GM13977 (cell line): ENCODE data around the gene ARID4B.
"Not testable (repeated sequence)": the region's sequence is repeated elsewhere in the genome, so short reads cannot be mapped to it uniquely, and the experiment has no call there.

Source experiments
- DNase-seq: peaks from one replicate; pipeline ENCODE4 v3.0.0; 2012; ENCODE audit warnings: low spot score
- CTCF ChIP-seq: IDR thresholded peaks from 2 replicates; pipeline ENCODE4 v1.5.1; 2012; ENCODE audit warnings: mild to moderate bottlenecking, control low read depth; ENCODE audit not compliant: insufficient read depth; ENCODE audit errors: extremely low read depth, missing control alignments
- in situ Hi-C: fragments of 300-500 bp; cut with MboI; formaldehyde crosslinking; loops from one replicate; pipeline ENCODE4 v1.12.0; 2022; ENCODE audit warnings: low sequenced_read_pairs, low pct_unique_long_range_greater_than_20kb, mixed read lengths, inconsistent platforms; ENCODE audit not compliant: unreplicated experiment

The ARID4B gene

GRCh38 chr1:235289859-235290739, 37.9 kb downstream of the ARID4B start:
- no peak for TF ChIP-seq CTCF

GRCh38 chr1:235287208-235287882, 40.6 kb downstream of the ARID4B start:
- no peak for DNase-seq
- in situ Hi-C loops = no loop called here
- TF ChIP-seq CTCF = no peak

More at GRCh38 chr1:235289859-235290739, 37.9 kb downstream of the ARID4B start:
- in situ Hi-C loops = no loop called here
- DNase-seq = no peak

- DNase-seq = no peak
- no peak for TF ChIP-seq CTCF
- in situ Hi-C loops = no loop called here
Measured at GRCh38 chr1:235286667-235287066, 41.3 kb downstream of the ARID4B start.

GRCh38 chr1:235284231-235284769, 43.7 kb downstream of the ARID4B start:
- no peak for DNase-seq
- in situ Hi-C loops = no loop called here
- no peak for TF ChIP-seq CTCF

GRCh38 chr1:235283636-235284035, 44.3 kb downstream of the ARID4B start:
- in situ Hi-C loops, DNase-seq: not testable (repeated sequence)

- no peak for TF ChIP-seq CTCF
- in situ Hi-C loops = no loop called here
- no peak for DNase-seq
Measured at GRCh38 chr1:235280467-235280866, 47.5 kb downstream of the ARID4B start.

GRCh38 chr1:235279694-235280093, 48.3 kb downstream of the ARID4B start:
- in situ Hi-C loops = no loop called here
- DNase-seq = no peak
- TF ChIP-seq CTCF = no peak
